ENCODE results near the gene RXFP3. TPM values are rescaled to one million over a fixed set of nuclear protein-coding genes. Genes with fewer than 3 reads are reported as not detected.

The RXFP3 gene
- total and polyA plus RNA-seq, 2 donors (not counting 1 experiment from before 2014, with no cell fraction given), result not detected

DNA sequence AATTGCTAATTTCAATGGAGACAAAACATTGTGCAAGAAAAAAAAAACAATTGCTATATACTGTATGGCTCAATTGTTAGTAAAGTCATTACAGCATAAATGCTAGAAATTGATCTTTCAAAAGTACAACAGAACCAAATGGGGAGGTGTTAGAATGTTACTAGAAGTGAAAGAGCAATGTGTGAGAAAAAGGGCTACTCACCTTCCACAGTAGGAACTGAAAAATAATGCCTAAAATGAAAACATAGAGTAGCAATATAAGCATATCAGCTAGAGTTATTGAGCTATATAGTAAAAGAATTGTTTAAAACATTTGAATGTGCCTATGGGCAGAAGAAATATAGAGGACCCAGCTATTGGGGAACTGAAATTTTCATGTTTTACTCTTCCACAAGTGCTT is 10.9 kb upstream of the RXFP3 start:
- Mint-ChIP-seq H3K9me3 (ENCODE audit: insufficient read depth) (no peaks in the 10 kb centered on the region), H3K27ac (no peak overlapping the region), H3K4me3 (no peak overlapping the region), H3K4me1 (peaks cover 6% of the 10 kb centered on the region), H3K27me3 (peaks cover 31% of the 10 kb centered on the region)
- peaks cover 0 to under 1% (median 0%) of the 10 kb centered on the region in 3 donors for H3K9me3 ChIP-seq (ENCODE audit: control extremely low read depth in 1 of 3, control insufficient read depth in 2 of 3, insufficient read depth in 1 of 3, low read length in 2 of 3)
- H3K4me2 ChIP-seq (replicated peaks; ENCODE audit: low read depth, low read length, poor library complexity, severe bottlenecking), result no peak overlapping the region
- no peaks in the 10 kb centered on the region for H4K20me1 ChIP-seq (ENCODE audit: control insufficient read depth, insufficient read depth, low read length, poor library complexity, severe bottlenecking)
- ATAC-seq (ENCODE audit: low read depth) (no peak), DNase-seq (no peak)
- CTCF ChIA-PET, result interaction anchor here (5.0 kb wide), 1 partner anchor 10 kb away, joined by 18 read pairs; the partner anchor contains the start of gene RXFP3
- POLR2A ChIA-PET, result interaction anchor here (0.6 kb wide), 1 partner anchor 1090 kb away, joined by 3 read pairs; no protein-coding TSS in a partner anchor
- H3K27ac ChIP-seq (ENCODE audit: low read length in 2 of 2), result no peak overlapping the region
- intact Hi-C loops (cut with micrococcal nuclease), result no loop called here
- H2AFZ ChIP-seq (ENCODE audit: insufficient read depth, low read depth, low read length, poor library complexity, severe bottlenecking), result no peak overlapping the region
- H3K4me3 ChIP-seq (ENCODE audit: control extremely low read depth in 1 of 5, extremely low read depth in 1 of 5, insufficient read depth in 1 of 5, low read depth in 2 of 5, low read length in 4 of 5), result no peak overlapping the region
- peaks cover 0 to 4% (median 1%) of the 10 kb centered on the region in 4 experiments for H3K27me3 ChIP-seq (replicated peaks in 1 of 4; ENCODE audit: control extremely low read depth in 1 of 4, control insufficient read depth in 3 of 4, insufficient read depth in 4 of 4, low read length in 3 of 4)
- H3K36me3 ChIP-seq (replicated peaks in 1 of 2; ENCODE audit: control extremely low read depth in 1 of 2, control insufficient read depth in 1 of 2, extremely low read depth in 1 of 2, insufficient read depth in 2 of 2, low read length in 1 of 2), result no peaks in the 10 kb centered on the region
- TF ChIP-seq EZH2 (IDR thresholded peaks at IDR 0.05; ENCODE audit: borderline replicate concordance, insufficient read depth, low read depth, low read length, poor library complexity, severe bottlenecking), result no peak
- TF ChIP-seq CTCF (IDR thresholded peaks at IDR 0.05), result no peak
- no peak overlapping the region for H3K9ac ChIP-seq (ENCODE audit: low read length)
- H3K79me2 ChIP-seq (ENCODE audit: control insufficient read depth, insufficient read depth, low read length), result no peaks in the 10 kb centered on the region
- no peaks in the 10 kb centered on the region for H3K4me1 ChIP-seq (ENCODE audit: control insufficient read depth in 2 of 2, insufficient read depth in 2 of 2, low read length in 2 of 2)

DNA sequence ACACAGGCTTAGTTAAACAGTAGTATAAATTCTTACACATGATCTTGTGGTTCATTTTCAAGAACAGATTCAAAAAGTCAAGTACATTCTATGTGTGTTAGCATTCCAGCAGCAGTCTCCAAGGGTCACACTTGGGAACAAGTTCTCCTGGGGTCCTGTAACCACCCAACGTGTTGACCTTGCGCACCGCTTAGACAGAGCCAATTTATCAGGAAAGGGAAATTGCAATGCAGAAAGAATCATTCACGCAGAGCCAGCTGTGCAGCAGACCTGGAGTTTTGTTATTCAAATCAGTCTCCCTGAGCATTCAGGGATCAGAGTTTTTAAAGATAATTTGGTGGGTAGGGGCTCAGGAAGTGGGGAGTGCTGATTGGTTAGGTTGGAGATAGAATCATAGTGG is 8.5 kb upstream of the RXFP3 start:
- Histone ChIP-seq H3K36me3 (replicated peaks in 1 of 2; ENCODE audit: control extremely low read depth in 1 of 2, control insufficient read depth in 1 of 2, extremely low read depth in 1 of 2, insufficient read depth in 2 of 2, low read length in 1 of 2) (no peaks in the 10 kb centered on the region), H3K27me3 (replicated peaks in 1 of 4; ENCODE audit: control extremely low read depth in 1 of 4, control insufficient read depth in 3 of 4, insufficient read depth in 4 of 4, low read length in 3 of 4) (no peaks in the 10 kb centered on the region), H3K9me3 (ENCODE audit: control extremely low read depth in 1 of 3, control insufficient read depth in 2 of 3, insufficient read depth in 1 of 3, low read length in 2 of 3) (no peaks in the 10 kb centered on the region), H3K4me1 (ENCODE audit: control insufficient read depth in 2 of 2, insufficient read depth in 2 of 2, low read length in 2 of 2) (no peaks in the 10 kb centered on the region), H3K79me2 (ENCODE audit: control insufficient read depth, insufficient read depth, low read length) (no peaks in the 10 kb centered on the region), H3K9ac (ENCODE audit: low read length) (no peak overlapping the region), H4K20me1 (ENCODE audit: control insufficient read depth, insufficient read depth, low read length, poor library complexity, severe bottlenecking) (no peaks in the 10 kb centered on the region), H3K27ac (ENCODE audit: low read length in 2 of 2) (no peak overlapping the region), H3K4me3 (ENCODE audit: control extremely low read depth in 1 of 5, extremely low read depth in 1 of 5, insufficient read depth in 1 of 5, low read depth in 2 of 5, low read length in 4 of 5) (no peak overlapping the region), H2AFZ (ENCODE audit: insufficient read depth, low read depth, low read length, poor library complexity, severe bottlenecking) (no peak overlapping the region), H3K4me2 (replicated peaks; ENCODE audit: low read depth, low read length, poor library complexity, severe bottlenecking) (no peak overlapping the region)
- ATAC-seq (ENCODE audit: low read depth) (no peak), DNase-seq (no peak)
- Mint-ChIP-seq H3K27ac (no peak overlapping the region), H3K27me3 (peaks cover 18% of the 10 kb centered on the region), H3K4me1 (peaks cover 6% of the 10 kb centered on the region), H3K4me3 (no peak overlapping the region), H3K9me3 (ENCODE audit: insufficient read depth) (no peaks in the 10 kb centered on the region)
- ChIA-PET POLR2A (no interaction called here), CTCF (no interaction called here)
- TF ChIP-seq EZH2 (IDR thresholded peaks at IDR 0.05; ENCODE audit: borderline replicate concordance, insufficient read depth, low read depth, low read length, poor library complexity, severe bottlenecking), result no peak
- no peak for TF ChIP-seq CTCF (IDR thresholded peaks at IDR 0.05)
- 75% methylated on average over 4 of the region's 4 CpGs for WGBS (ENCODE audit: insufficient coverage)
- intact Hi-C loops (cut with micrococcal nuclease), result no loop called here

Measured in B cell (primary cell).